NCI-H2029 (cell line): ENCODE measurements around the gene NAPA.

Experiments
- DNase-seq: peaks from one replicate; lab custom pipeline; 2025; lab: John Stamatoyannopoulos, UW

The NAPA gene

GRCh38 chr19:47458672-47459071 lies 56.2 kb downstream of the NAPA start:
- no peak for DNase-seq

GRCh38 chr19:47456721-47457474 lies 58.0 kb downstream of the NAPA start:
- no peak for DNase-seq

- DNase-seq: no peak
Observed at GRCh38 chr19:47450478-47450877, 64.4 kb downstream of the NAPA start.

- DNase-seq: no peak
Observed at GRCh38 chr19:47448360-47448727, 66.5 kb downstream of the NAPA start.

- DNase-seq: peak; percentile 23
Observed at GRCh38 chr19:47447470-47448359, 67.1 kb downstream of the NAPA start.

GRCh38 chr19:47446534-47447469 lies 68.1 kb downstream of the NAPA start:
- peak; percentile 45 for DNase-seq

- DNase-seq: peak; percentile 31
Observed at GRCh38 chr19:47445937-47446402, 68.9 kb downstream of the NAPA start.

- DNase-seq: no peak
Observed at GRCh38 chr19:47445527-47445926, 69.3 kb downstream of the NAPA start.

- DNase-seq: no peak
Observed at GRCh38 chr19:47444388-47444821, 70.5 kb downstream of the NAPA start.

GRCh38 chr19:47443331-47443730 lies 71.5 kb downstream of the NAPA start:
- no peak for DNase-seq

GRCh38 chr19:47438793-47439220 lies 76.1 kb downstream of the NAPA start:
- DNase-seq: no peak
